Measurements from ENCODE around the gene TOP2B. TPM values are rescaled to one million over a fixed set of nuclear protein-coding genes. Genes with fewer than 3 reads are reported as not detected.

The TOP2B gene
- polyA plus RNA-seq, 6 donors from 2014 or later: 44.4 to 95.7 (median 66.8) TPM

DNA sequence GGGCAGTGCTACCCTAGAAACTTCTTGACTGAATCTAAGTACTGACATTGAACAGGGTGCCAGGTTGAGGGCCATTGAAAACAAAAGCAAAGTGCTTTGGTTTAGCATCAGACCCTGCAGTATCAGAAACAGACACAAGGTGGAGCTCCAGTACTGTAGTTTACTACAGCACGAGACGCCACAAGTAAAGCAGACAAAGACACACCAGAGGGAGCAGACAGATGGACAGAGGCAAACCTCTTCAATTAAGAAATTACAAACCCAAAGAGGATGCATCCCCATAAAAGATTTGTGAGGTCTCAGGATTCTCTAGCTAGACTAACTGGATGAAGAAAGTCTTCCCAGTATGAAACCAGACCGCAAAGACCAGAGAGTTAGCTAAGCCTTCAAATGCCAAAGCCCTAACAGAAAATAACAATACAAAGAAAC is 16.6 kb downstream of the TOP2B start:
- peak; percentile 65 for DNase-seq
- ATAC-seq (ENCODE audit: low read depth in 2 of 2): peak; percentile 81 to 93
- Mint-ChIP-seq H3K4me1 (peaks cover 23 to 35% (median 35%) of the 10 kb centered on the region in 3 donors), H3K4me3 (peak overlapping the region in 1 of 8 donors; percentile 19), H3K27ac (peak overlapping the region in 4 of 6 donors; percentile 36 to 89 (median 72)), H3K27me3 (no peaks in the 10 kb centered on the region), H3K36me3 (peaks cover 30 to 33% of the 10 kb centered on the region in 2 donors), H3K9me3 (peaks cover 0 to 30% (median 25%) of the 10 kb centered on the region in 7 donors)

DNA sequence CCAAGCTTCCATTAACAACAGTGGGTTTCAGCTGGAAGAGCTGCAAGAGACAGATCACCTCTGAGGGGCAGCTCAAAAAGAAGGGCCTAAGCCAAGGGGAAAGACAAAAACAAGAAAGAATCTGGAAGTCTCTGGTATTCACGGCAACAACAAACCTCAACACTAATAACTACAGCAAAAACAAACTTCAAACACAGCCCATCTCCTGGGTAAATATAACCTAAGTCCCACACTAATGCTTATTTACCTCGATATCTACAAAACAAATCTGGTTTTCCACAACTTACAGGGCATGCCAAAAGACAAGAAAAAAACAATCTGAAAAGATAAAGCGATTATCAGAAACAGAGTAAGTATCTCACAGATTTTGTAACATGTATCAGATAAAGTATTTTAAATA is 29.7 kb downstream of the TOP2B start:
- Mint-ChIP-seq H3K9me3 (no peaks in the 10 kb centered on the region), H3K4me1 (peaks cover 0 to 7% (median 2%) of the 10 kb centered on the region in 3 donors), H3K4me3 (no peak overlapping the region), H3K27me3 (no peaks in the 10 kb centered on the region), H3K36me3 (peaks cover 14 to 30% of the 10 kb centered on the region in 2 donors), H3K27ac (peak overlapping the region in 3 of 6 donors; percentile 9 to 69 (median 45))
- DNase-seq (no peak), ATAC-seq (ENCODE audit: low read depth in 2 of 2) (no peak)

DNA sequence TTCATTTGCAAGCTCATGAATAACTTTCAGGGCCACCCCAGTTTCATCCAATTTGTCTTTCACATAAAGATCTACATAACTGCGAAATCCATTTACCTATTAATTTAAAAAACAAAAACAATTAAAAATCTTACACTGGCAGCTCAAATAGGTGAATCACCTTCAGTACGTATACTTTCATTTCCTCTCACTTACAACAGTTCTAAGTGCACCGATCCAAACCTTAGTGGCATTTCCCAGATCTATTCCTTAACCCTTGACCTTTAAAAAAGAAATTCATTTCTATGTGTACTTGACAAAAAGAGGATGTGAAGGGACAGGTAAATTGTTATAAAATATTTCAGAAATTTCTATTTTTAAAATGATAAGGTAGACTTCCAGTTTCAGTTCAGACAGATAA is 30.8 kb downstream of the TOP2B start:
- peaks cover 0 to 7% (median 2%) of the 10 kb centered on the region in 3 donors for H3K4me1 Mint-ChIP-seq
- ATAC-seq (ENCODE audit: low read depth in 2 of 2) (no peak), DNase-seq (no peak)
- H3K9me3 Mint-ChIP-seq: no peaks in the 10 kb centered on the region
- no peaks in the 10 kb centered on the region for H3K27me3 Mint-ChIP-seq
- no peak overlapping the region for H3K4me3 Mint-ChIP-seq
- H3K27ac Mint-ChIP-seq: peak overlapping the region in 3 of 6 donors; percentile 4 to 57 (median 45)
- H3K36me3 Mint-ChIP-seq: peaks cover 14 to 35% of the 10 kb centered on the region in 2 donors

DNA sequence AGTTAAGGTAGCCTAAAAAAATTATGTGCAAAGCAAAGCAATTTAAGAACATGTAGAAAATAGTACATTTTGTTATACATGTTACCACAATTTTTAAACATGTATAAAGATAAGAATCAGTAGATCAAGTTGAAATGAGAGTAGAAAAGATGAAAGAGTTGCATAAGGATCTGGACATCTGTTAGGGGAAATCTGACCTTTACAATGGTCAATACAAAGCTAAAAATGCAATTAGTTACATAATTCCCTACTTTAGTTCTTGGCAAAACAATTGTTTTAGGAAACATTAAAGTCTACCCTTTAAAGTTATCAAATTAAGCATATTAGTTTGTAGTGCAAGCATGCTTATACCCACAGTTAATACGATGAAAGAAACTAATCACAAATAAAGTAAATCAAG is 32.7 kb downstream of the TOP2B start:
- ATAC-seq (ENCODE audit: low read depth in 2 of 2): no peak
- H3K36me3 Mint-ChIP-seq: peaks cover 14 to 28% of the 10 kb centered on the region in 2 donors
- no peak for DNase-seq
- H3K4me3 Mint-ChIP-seq: no peak overlapping the region
- peak overlapping the region in 1 of 6 donors; percentile 16 for H3K27ac Mint-ChIP-seq
- H3K4me1 Mint-ChIP-seq: peaks cover 0 to 7% (median 2%) of the 10 kb centered on the region in 3 donors
- no peaks in the 10 kb centered on the region for H3K9me3 Mint-ChIP-seq
- H3K27me3 Mint-ChIP-seq: no peaks in the 10 kb centered on the region

DNA sequence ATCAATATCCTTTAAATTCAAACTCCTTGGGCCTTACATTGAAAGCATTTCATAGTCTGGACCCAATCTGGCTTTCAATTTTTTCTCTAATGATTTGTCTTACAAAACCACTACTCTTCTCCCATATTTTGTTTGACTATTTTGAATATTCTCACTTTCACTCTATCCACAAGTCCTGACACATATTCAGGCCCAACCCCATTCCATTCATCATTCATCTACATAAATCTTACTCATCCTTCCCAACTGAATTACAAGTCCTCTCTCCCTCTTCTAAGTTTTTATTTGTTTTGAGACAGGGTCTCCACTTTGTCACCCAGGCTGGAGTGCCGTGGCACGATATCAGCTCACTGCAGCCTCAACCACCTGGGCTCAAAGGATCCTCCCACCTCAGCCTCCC is 43.6 kb downstream of the TOP2B start:
- no peak for DNase-seq
- no peaks in the 10 kb centered on the region for H3K9me3 Mint-ChIP-seq
- H3K4me1 Mint-ChIP-seq: no peaks in the 10 kb centered on the region
- ATAC-seq (ENCODE audit: low read depth in 2 of 2): no peak
- peaks cover 16 to 34% of the 10 kb centered on the region in 2 donors for H3K36me3 Mint-ChIP-seq
- H3K27me3 Mint-ChIP-seq: no peaks in the 10 kb centered on the region
- H3K4me3 Mint-ChIP-seq: no peak overlapping the region
- H3K27ac Mint-ChIP-seq: peak overlapping the region in 4 of 6 donors; percentile 0 to 69 (median 48)

DNA sequence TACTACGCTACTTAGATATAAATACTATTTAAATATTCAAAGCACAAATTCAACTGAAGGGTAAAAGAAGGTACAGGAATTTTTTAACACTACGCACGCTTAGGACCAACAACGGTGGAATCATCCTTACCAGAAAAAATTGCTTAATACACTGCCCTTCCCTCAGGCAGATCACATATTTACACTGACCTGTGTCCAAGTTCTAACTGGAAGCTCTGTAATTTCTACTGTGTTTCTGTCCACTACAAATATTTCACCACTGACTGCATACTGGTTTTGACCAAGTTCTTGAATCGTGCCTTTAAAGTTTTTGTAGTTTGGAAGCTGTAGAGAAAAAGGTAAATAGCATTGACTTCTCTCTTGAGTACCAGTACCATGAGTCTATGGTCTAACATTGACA is 44.2 kb downstream of the TOP2B start:
- H3K4me3 Mint-ChIP-seq: no peak overlapping the region
- H3K36me3 Mint-ChIP-seq: peaks cover 16 to 34% of the 10 kb centered on the region in 2 donors
- H3K9me3 Mint-ChIP-seq: no peaks in the 10 kb centered on the region
- no peak for ATAC-seq (ENCODE audit: low read depth in 2 of 2)
- no peaks in the 10 kb centered on the region for H3K4me1 Mint-ChIP-seq
- no peak for DNase-seq
- peak overlapping the region in 3 of 6 donors; percentile 37 to 69 (median 58) for H3K27ac Mint-ChIP-seq
- no peaks in the 10 kb centered on the region for H3K27me3 Mint-ChIP-seq

DNA sequence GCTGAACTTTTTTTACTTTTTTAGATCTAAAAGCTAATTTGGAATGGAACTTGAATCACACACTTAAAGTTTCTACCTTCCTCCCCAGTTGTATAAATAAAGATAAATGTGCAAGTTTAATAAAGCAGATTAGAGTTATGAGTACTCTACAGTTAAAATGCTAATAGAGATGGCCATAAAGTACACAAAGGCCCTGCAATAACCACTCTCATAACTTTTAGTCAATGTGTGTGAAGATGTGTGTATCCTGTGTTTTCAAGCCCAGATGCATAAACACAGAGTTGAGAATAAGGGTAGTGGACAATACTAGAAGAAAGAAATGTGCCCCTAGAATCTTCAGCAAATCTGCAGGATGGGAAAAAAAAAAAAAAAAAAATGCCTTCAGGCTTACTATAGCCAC is 45.3 kb downstream of the TOP2B start:
- no peaks in the 10 kb centered on the region for H3K9me3 Mint-ChIP-seq
- H3K27ac Mint-ChIP-seq: peak overlapping the region in 3 of 6 donors; percentile 2 to 95 (median 82)
- H3K4me3 Mint-ChIP-seq: no peak overlapping the region
- no peaks in the 10 kb centered on the region for H3K4me1 Mint-ChIP-seq
- H3K36me3 Mint-ChIP-seq: peaks cover 16 to 39% of the 10 kb centered on the region in 2 donors
- ATAC-seq (ENCODE audit: low read depth in 2 of 2) (no peak), DNase-seq (no peak)
- H3K27me3 Mint-ChIP-seq: no peaks in the 10 kb centered on the region

DNA sequence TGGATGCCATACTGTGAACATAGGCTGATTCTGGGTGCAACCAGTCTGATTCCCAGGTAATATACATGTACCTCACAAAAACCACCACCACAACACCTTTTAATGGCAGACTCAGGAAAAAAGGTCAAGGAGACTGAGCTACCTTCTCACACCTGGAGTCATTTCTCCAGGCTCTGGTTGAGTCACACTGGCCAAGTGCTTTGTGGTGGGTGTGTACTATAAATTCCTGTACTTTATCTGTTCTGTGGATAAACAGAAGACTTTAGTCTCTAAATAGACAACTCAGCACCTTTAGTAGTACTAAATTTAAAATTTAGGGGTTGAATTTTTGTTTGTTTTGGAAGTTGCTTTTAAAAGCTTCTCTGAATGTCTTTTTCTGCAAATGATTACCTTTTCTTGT is 46.7 kb downstream of the TOP2B start:
- ATAC-seq (ENCODE audit: low read depth in 2 of 2): no peak
- DNase-seq: no peak
- no peaks in the 10 kb centered on the region for H3K9me3 Mint-ChIP-seq
- H3K4me3 Mint-ChIP-seq: no peak overlapping the region
- no peak overlapping the region for H3K27ac Mint-ChIP-seq
- H3K27me3 Mint-ChIP-seq: no peaks in the 10 kb centered on the region
- peaks cover 16 to 32% of the 10 kb centered on the region in 2 donors for H3K36me3 Mint-ChIP-seq
- no peaks in the 10 kb centered on the region for H3K4me1 Mint-ChIP-seq

DNA sequence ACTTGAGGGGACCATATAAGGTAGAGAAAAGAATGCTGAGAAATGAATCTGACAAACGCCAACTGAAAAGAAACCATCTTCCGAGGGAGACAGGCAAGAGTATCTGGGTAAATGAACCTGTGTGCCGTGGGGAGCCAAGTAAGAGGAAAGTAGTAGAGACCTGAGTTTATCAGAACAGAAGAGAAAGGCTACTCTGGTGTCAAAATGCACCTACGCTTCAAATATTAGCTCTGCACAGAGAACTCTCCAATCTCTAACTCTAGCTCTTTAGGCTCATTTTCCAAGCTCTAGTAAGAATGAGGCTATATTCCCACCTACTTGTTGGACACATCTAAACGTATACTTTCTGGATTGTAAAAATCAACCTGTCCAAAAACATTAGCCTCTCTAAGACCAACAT is 53.5 kb downstream of the TOP2B start:
- ATAC-seq (ENCODE audit: low read depth in 2 of 2) (no peak), DNase-seq (no peak)
- peak overlapping the region in 2 of 6 donors; percentile 24 to 64 for H3K27ac Mint-ChIP-seq
- peaks cover 24 to 32% of the 10 kb centered on the region in 2 donors for H3K36me3 Mint-ChIP-seq
- no peaks in the 10 kb centered on the region for H3K9me3 Mint-ChIP-seq
- no peak overlapping the region for H3K4me3 Mint-ChIP-seq
- no peaks in the 10 kb centered on the region for H3K27me3 Mint-ChIP-seq
- H3K4me1 Mint-ChIP-seq: peaks cover 0 to 5% (median 0%) of the 10 kb centered on the region in 3 donors

DNA sequence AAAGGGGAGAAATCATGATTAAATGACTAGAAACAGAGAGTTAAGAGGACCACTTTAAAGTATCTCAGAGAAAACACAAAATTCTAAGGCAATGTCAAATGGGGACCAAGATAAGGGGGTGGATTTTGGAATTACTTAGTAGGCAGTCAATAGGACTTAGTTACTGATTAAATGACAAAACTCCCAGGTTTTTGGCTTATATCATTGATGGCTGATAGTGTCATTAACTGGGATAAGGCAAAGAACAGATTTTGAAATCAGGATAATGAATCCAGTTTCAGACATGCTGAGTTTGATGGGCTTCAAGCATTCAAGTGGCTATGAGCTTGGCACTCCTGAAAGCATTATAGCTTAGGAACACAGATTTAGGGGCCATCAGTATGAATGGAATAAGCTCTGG is 53.9 kb downstream of the TOP2B start:
- Mint-ChIP-seq H3K27me3 (no peaks in the 10 kb centered on the region), H3K4me3 (no peak overlapping the region), H3K27ac (peak overlapping the region in 2 of 6 donors; percentile 64 to 84), H3K36me3 (peaks cover 28 to 35% of the 10 kb centered on the region in 2 donors), H3K4me1 (peaks cover 0 to 5% (median 0%) of the 10 kb centered on the region in 3 donors), H3K9me3 (no peaks in the 10 kb centered on the region)
- ATAC-seq (ENCODE audit: low read depth in 2 of 2) (no peak), DNase-seq (no peak)

DNA sequence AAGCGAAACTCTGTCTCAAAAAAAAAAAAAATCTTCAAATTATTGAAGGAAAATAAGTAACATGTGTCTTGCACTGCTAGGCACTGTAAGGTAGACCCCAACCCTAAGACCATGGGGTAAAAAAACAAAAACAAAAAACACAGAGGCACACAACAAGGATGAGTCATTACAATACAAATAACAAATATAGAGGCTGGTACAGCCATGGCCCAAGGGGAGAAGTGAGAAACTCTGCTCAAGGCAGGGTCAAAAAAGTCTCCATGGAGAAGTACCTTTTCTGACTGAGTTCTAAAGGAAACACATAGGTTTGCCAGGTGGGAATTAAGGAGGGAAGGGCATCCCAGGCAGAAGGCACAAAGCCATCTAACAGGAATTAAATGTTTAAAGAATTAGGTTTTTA is 54.5 kb downstream of the TOP2B start:
- DNase-seq (no peak), ATAC-seq (ENCODE audit: low read depth in 2 of 2) (no peak)
- H3K4me1 Mint-ChIP-seq: peaks cover 0 to 5% (median 0%) of the 10 kb centered on the region in 3 donors
- peak overlapping the region in 4 of 6 donors; percentile 57 to 84 (median 68) for H3K27ac Mint-ChIP-seq
- no peaks in the 10 kb centered on the region for H3K9me3 Mint-ChIP-seq
- peaks cover 32 to 39% of the 10 kb centered on the region in 2 donors for H3K36me3 Mint-ChIP-seq
- no peak overlapping the region for H3K4me3 Mint-ChIP-seq
- H3K27me3 Mint-ChIP-seq: no peaks in the 10 kb centered on the region

DNA sequence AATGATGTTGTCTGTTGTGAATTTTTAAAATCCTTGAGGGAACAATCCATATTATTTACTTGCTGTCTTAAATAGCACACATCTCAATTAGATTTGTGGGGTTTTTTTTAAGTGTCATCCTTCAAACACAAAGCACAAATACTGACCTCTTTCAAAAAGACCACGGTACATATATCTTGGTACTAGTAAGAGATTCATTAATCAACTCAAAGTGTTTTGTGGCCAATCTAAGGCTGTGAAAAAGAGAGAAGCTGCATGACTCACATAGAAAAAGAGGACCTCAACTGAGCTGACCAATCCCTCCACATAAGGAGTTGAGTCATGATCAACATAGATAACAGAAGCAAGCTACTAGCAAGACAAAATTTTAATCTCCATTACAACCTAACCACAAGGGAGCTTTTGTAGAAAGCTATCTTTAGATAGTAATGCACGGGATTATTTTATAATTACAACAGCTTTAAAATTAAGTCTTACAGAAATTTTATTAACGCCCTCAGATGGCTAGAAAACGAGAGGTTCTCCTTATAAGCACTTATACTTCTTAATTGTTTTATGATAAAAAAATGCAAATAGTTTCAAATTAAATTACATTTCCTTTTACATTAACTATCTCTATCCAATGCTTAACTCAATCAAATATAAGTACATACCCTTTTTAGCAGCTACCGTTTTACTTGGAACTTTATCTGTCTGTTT is 60.5 kb downstream of the TOP2B start:
- H3K9me3 Mint-ChIP-seq: no peaks in the 10 kb centered on the region
- H3K27me3 Mint-ChIP-seq: no peaks in the 10 kb centered on the region
- H3K36me3 Mint-ChIP-seq: peaks cover 10 to 26% of the 10 kb centered on the region in 2 donors
- no peak for DNase-seq
- H3K4me3 Mint-ChIP-seq: no peak overlapping the region
- H3K27ac Mint-ChIP-seq: peak overlapping the region in 1 of 6 donors; percentile 32
- no peak for ATAC-seq (ENCODE audit: low read depth in 2 of 2)
- no peaks in the 10 kb centered on the region for H3K4me1 Mint-ChIP-seq

DNA sequence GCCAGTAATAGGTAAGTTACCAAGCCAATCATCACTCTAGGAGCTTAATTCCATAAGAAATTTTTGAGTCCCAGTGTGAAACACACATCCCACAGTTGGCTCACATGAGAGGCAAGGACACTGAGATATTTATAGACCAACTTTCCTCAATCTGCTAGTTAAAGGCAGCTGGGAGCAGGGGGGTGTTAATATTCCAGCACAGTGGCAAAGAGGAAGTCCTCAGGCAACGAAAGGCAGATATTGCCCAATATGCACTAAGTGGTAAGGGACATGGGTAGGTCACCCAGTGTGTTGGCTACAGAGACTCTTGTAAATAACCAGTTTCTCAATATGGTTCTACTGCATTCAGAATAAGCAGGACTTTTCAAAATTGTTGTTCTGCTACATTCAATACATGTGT is 61.0 kb downstream of the TOP2B start:
- Mint-ChIP-seq H3K27me3 (no peaks in the 10 kb centered on the region), H3K36me3 (peaks cover 13 to 31% of the 10 kb centered on the region in 2 donors), H3K4me3 (no peak overlapping the region), H3K4me1 (no peaks in the 10 kb centered on the region), H3K27ac (peak overlapping the region in 1 of 6 donors; percentile 69), H3K9me3 (no peaks in the 10 kb centered on the region)
- ATAC-seq (ENCODE audit: low read depth in 2 of 2) (no peak), DNase-seq (no peak)

DNA sequence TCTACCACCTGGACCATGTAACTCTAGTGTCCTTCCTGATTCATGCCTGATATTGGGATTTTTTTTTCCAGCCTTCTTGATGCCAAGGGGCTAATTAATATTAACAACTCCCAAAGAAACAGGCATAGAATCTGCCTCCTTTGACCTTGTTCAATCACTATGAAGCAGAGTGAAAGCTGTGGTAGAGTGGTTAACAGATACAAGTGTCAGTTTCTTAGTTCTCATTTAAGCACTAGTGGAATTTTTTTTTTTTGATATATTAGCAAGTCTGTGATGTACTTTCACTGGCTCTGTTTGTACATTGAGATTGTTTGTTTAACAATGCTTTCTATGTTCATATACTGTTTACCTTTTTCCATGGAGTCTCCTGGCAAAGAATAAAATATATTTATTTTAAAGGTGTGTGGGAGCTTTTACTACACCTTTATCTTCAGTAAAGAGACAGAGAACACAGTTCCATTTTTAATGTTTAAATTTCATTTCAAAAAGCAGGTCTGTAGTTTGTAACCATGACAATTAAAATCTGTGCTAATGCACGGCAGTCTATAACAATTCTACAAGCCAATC is 67.1 kb downstream of the TOP2B start:
- Mint-ChIP-seq H3K36me3 (peaks cover 8 to 18% of the 10 kb centered on the region in 2 donors), H3K27me3 (no peaks in the 10 kb centered on the region), H3K9me3 (no peaks in the 10 kb centered on the region), H3K27ac (no peak overlapping the region), H3K4me1 (peaks cover 0 to 5% (median 0%) of the 10 kb centered on the region in 3 donors), H3K4me3 (no peak overlapping the region)
- no peak for ATAC-seq (ENCODE audit: low read depth in 2 of 2)
- no peak for DNase-seq

Measured in naive B cell (primary cell).